Measurements from ENCODE around the gene GRIP2.

DNA sequence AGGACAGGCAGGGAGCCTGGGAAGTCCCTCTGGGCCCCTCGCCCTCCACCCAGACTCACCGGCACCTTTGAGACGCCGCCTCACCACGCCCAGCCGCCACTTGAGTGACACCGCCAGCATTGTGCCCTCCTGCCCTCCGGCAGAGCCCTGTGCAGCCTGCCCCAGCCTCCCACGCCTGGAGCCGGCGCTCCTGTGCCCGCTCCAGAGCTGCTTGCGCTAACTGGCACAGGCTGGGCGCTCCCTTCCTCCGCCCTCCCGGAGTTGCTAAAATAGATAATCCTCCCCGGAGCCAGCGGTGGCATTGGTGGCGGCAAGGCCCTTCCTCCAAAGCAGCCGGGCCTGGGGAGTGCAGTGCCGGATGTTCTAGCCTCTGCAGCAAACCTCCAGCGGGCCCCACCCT is 15.7 kb upstream of the GRIP2 start:
- TF ChIP-seq, protein P1, sequence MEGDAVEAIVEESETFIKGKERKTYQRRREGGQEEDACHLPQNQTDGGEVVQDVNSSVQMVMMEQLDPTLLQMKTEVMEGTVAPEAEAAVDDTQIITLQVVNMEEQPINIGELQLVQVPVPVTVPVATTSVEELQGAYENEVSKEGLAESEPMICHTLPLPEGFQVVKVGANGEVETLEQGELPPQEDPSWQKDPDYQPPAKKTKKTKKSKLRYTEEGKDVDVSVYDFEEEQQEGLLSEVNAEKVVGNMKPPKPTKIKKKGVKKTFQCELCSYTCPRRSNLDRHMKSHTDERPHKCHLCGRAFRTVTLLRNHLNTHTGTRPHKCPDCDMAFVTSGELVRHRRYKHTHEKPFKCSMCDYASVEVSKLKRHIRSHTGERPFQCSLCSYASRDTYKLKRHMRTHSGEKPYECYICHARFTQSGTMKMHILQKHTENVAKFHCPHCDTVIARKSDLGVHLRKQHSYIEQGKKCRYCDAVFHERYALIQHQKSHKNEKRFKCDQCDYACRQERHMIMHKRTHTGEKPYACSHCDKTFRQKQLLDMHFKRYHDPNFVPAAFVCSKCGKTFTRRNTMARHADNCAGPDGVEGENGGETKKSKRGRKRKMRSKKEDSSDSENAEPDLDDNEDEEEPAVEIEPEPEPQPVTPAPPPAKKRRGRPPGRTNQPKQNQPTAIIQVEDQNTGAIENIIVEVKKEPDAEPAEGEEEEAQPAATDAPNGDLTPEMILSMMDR (conservative IDR thresholded peaks at IDR 0.05 in 1 of 2, IDR thresholded peaks at IDR 0.05 in 1 of 2; ENCODE audit: low read depth in 1 of 2, low read length in 2 of 2) = no peak
- TF ChIP-seq EZH2 (IDR thresholded peaks at IDR 0.05; ENCODE audit: low read length, missing control alignments) = no peak
